ENCODE measurements around the gene CNOT4.

The CNOT4 gene

DNA sequence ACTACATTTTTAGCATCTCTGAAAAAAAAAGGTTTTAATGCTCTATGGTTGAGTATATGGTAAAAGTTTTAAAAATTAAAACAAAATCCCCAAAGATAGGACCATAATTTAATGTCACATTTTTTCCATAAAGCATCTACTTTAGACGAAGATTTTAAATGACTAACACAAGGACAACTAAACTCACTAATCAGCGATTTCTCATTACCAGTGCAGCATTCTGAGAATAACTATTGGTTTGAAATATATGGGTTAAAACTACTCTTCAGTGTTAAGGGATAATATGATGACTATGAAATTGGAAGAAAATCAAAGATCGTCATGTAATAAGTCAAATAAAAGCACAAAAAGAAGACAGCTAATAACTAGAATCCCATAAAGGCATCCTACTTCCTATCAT is 118.4 kb downstream of the CNOT4 start:
- DNase-seq, result no peak

- no peak for DNase-seq
Observed at GRCh38 chr7:135390829-135391228, 119.1 kb downstream of the CNOT4 start.

- no peak for DNase-seq
Observed at GRCh38 chr7:135389971-135390370, 119.9 kb downstream of the CNOT4 start.

DNA sequence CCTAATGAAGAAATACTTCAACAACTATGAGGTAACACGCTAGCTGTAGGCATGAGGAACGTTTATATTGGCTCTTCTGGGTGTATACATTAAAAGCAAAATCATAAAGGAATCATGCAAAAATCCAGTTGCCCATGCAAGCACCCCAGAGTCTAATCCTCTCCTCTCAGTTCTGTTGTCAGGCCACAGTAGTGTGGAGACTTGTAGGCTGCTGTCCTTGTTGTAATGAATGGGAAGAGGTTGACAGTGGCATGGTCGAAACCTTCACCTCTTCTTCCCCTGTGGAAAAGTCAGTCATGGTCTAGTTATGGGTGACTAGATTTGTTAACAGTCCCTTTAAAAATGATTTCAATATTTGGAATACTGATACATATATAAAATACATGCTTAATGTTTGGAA is 121.3 kb downstream of the CNOT4 start:
- no peak for DNase-seq

DNA sequence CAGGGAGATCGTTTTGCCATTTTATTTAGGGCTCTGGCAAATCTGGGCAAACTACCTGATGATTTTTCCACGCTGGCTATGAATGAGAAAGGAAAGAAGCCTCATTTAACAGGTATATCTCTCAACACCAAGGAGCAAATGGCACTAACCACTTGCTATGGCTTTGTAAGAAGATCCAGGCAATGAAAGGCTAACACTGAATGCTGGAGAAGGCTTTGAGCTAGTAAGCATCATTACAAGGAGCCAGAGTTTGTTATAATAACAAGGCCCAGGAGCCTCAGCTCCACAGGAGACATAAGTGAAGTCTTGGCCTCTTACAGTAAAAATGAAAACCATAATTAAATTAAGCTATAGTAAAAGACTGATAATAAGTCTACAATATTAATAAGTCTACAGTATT is 123.1 kb downstream of the CNOT4 start:
- DNase-seq, result no peak

DNA sequence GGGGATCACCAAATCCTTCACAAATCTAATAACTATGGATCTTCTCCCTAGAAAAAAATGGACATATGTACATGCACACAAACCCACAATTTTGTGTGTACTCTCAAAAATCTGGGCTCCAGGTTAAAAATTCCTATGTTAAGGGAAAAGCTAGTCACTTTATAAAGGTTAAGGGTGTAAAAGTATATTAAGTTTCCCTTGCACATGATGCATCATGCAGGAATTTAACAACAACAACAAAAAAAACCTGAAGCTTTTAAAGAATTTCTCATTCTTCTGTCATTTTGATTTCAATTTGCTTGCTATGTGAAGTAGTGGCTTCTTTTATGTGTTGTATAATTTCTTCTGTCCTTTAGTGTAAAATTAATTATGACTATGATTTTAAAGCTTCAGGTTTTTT is 123.7 kb downstream of the CNOT4 start:
- no peak for DNase-seq

- DNase-seq, result no peak
Observed at GRCh38 chr7:135385209-135385608, 124.7 kb downstream of the CNOT4 start.

- no peak for DNase-seq
Observed at GRCh38 chr7:135383525-135384175, 126.3 kb downstream of the CNOT4 start.

- DNase-seq, result no peak
Observed at GRCh38 chr7:135382173-135382572, 127.7 kb downstream of the CNOT4 start.

DNA sequence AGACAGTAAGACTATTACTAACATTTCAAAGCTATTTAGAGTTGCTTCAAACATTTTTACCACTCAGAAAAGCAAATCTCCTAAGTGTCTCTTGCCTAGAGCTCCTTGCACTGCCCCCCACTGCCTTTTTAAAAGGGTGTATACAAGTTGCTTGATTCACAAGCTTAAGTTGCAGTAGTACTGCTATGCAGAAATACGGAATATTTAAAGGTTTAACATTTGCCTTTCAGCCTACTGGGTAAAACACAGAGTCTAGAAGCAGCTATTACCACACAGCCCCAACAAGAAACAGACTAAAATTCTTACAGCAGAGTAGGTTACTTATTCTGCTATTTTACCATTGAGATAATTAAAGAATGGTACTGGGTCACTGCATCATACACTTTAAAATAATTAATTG is 128.5 kb downstream of the CNOT4 start:
- no peak for DNase-seq

- DNase-seq, result no peak
Observed at GRCh38 chr7:135380351-135380750, 129.6 kb downstream of the CNOT4 start.

DNA sequence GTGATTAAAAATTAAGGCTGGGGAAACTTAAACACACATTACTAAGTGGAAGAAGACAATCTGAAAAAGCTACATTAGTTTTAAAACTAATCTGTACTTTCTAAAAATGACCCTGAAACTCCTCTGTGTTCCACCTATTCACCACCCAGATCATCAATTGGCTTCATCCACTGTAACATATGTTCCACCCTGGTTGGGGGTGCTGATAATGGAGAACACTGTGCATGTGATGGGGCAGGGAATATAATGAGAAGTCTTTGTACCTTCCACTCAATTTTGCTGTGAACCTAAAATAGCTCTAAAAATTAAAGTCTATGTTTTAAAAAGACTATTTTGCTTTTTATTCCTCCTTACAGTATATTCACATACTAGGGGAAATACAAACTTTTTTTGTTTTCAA is 132.7 kb downstream of the CNOT4 start:
- no peak for DNase-seq

DNA sequence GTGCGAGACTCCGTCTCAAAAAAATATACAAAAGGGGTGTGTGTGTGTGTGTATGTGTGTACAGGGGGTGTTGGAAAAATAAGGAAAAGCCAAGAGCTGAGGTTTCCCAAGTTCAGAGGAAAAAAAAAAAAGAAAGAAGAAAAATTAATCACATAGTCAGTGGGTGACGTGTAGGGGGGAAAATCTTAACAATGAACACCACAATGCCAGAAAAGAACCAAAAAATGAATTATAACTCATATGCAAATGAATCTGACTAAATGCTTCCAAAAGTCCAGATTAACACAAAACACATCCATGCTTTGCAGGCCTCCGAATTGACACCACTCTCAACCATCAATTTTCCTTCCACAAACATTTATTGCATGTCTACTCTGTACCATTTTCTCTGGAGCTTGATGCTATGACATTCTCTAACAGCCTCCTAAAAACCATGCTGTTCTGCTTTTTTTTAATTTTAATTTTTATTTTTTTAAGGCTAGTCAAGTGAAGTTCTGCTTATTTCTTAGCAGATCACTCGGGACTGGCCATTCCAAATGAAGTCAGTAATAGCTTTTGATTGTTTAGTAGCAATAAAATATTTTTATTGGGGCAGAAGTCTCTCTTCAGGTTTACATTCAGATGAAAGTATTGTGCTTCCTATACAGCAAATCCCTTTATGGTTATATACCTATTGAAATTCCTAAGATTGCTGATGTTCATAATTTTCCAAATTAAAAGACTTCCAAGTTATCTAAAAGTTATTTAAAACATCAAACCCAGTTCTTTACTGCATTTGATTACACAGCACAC is 133.8 kb downstream of the CNOT4 start:
- no peak for DNase-seq

GRCh38 chr7:135374736-135375135 is 135.2 kb downstream of the CNOT4 start:
- DNase-seq, result no peak

- DNase-seq, result no peak
Observed at GRCh38 chr7:135372222-135372621, 137.7 kb downstream of the CNOT4 start.

DNA sequence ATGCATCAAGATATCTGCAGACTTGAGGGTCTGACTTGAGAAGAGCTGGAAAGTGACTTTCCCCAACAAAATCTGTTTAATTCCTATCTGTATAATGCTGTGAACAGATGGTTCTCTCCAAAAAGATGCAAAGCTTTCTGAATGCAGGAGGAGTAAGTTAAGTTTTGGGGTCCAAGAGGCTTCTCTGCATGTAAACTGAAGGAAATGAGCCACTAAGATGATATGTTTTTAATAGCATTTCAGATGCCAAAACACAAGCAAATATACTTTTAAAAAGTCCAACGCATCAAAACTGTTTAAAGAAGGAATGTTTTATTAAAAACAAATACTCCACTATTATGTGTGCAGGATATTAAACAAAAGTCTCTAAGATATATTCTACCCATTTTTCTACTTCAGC is 139.2 kb downstream of the CNOT4 start:
- DNase-seq, result no peak

DNA sequence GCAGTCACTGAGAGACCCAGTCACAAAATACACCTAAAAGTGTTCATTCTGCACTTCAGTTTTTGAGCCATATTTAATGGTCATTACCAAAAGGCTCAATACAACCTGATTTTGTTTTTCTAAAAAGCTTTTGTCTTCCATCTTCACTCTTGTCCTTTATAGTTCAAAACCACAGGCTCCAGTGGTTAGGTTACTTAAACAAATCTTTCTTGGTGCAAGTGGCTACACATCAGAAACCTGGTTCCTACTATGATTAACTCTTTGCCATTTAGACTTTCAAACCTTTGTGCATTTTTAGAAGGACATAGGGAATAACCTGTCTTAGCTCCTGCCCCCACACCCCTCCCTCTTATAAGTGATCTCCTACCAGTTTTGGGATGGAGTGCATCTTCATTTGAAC is 140.5 kb downstream of the CNOT4 start:
- DNase-seq, result no peak

DNA sequence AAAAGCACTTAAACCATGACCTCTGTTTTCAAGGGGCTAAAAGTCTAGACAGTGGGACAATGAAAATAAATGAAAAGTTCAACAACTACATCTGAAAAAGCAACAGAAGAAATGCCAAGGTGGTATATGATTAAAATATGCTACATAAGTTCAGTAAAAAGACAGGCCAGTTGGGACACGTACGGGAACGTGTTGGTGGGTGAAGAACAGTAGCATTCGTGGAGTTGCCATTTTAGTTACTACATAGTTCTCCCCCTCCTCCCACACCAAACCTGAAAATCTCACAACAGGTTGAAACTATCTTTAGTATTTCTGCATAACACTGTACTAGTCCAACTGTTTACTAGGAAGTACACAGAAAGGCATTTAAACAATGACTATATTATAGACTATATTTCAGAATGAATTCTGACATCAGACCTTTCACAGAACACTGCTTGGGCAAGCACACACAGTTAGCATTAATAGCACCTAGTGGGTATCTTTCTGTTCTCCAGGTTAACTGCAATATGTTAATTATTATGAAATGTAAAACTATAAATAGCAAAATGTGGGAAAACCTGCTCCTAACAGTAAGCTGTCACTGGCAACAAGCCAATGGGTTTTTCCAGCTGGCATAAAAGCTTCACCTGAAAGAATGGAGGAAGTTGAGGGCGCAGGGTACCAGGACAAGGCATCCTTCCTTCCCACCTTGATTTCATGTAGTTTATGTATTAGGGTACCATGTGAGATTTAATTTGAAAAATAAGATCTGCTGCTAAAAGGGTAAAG is 141.3 kb downstream of the CNOT4 start:
- no peak for DNase-seq

- DNase-seq, result no peak
Observed at GRCh38 chr7:135366843-135367508, 142.9 kb downstream of the CNOT4 start.

- no peak for DNase-seq
Observed at GRCh38 chr7:135365721-135366120, 144.2 kb downstream of the CNOT4 start.

DNA sequence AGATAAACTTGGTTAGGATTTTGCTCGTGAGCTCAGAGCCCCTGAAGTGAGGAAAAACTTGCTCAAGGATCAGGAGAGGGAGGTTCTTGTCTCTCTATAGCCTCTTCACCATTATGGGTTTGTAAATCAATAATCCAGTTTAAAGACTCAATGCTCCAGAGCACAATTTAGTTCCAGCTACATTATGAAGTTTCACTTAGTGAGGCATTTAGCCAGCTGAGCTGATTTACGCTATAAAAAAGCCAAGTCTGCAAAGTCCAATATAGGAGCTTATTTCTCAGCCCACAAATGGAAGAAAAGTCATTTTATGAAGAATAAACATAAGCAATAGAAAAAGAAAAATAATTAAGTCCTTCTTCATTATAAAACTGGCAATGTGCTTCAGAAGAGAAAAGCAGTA is 145.7 kb downstream of the CNOT4 start:
- no peak for DNase-seq

GRCh38 chr7:135362871-135363270 is 147.0 kb downstream of the CNOT4 start:
- no peak for DNase-seq

DNA sequence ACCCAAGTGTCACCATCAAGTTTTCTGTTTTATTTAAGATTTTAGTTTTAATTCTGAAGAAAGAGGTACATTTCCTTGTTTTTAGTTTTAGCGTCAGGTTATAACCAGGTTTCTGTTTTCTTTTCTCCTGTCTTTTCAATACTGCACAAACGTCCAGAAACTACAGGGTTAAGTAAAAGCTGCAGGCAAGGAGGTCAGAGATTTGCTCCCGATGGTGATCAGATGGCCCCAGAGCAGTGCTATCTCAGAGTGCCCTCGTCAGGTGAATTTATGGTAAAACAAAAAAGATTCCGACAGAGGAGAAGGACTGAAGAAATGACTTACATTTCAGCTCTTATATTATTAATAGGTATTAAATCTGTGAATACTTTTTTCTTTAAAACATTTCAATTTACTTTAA is 148.1 kb downstream of the CNOT4 start:
- DNase-seq, result no peak

Measured in CD4-positive, alpha-beta T cell treated with Interleukin-17A for 1 hour (primary cell).